K562 (cell line): ENCODE results near the gene NEDD4. TPM values are rescaled to one million over a fixed set of nuclear protein-coding genes. Genes with fewer than 3 reads are reported as not detected.

Source experiments
- ARID1B ChIP-seq: fragments of 450-650 bp; IDR thresholded peaks from 2 replicates; pipeline ENCODE4 v1.6.1; 2016; ENCODE audit warnings: antibody characterized with exemption, mild to moderate bottlenecking, inconsistent platforms
- CXXC5 ChIP-seq: fragments of 250-450 bp; sonication (Bioruptor Pico); IDR thresholded peaks from 2 replicates; pipeline ENCODE4 v1.8.0; 2022; ENCODE audit warnings: inconsistent platforms, mild to moderate bottlenecking, moderate library complexity
- EGR1 ChIP-seq: fragments of 450-650 bp; conservative IDR thresholded peaks from 2 replicates; pipeline ENCODE4 v1.6.1; 2017; ENCODE audit warnings: mild to moderate bottlenecking
- HDAC3 ChIP-seq: fragments of 450-650 bp; IDR thresholded peaks from 2 replicates; pipeline ENCODE4 v1.6.1; 2018; ENCODE audit warnings: borderline replicate concordance, mild to moderate bottlenecking, moderate library complexity; ENCODE audit not compliant: partially characterized antibody
- HDAC6 ChIP-seq: IDR thresholded peaks from 2 replicates; pipeline ENCODE4 v1.6.1; 2012; ENCODE audit warnings: low read depth, mild to moderate bottlenecking, control low read depth, inconsistent platforms, low read length, moderate library complexity
- MECOM ChIP-seq: fragments of 250-450 bp; sonication (Bioruptor Pico); IDR thresholded peaks from 2 replicates; pipeline ENCODE4 v1.8.0; 2022; ENCODE audit warnings: inconsistent platforms
- NCOA1 ChIP-seq: fragments of 450-650 bp; IDR thresholded peaks from 2 replicates; pipeline ENCODE4 v1.6.1; 2016; ENCODE audit warnings: low read depth
- NEUROD1 ChIP-seq: fragments of 150-350 bp; IDR thresholded peaks from 2 replicates; pipeline ENCODE4 v1.6.1; 2014; ENCODE audit warnings: borderline replicate concordance, low read length, low read depth; ENCODE audit not compliant: partially characterized antibody
- NFRKB ChIP-seq: fragments of 450-650 bp; IDR thresholded peaks from 2 replicates; pipeline ENCODE4 v1.6.1; 2016; ENCODE audit warnings: low read depth
- POLR2A ChIP-seq: fragments of 450-650 bp; conservative IDR thresholded peaks from 2 replicates; pipeline ENCODE4 v1.6.1; 2016
- RBM34 ChIP-seq: fragments of 200-400 bp; formaldehyde crosslinking; IDR thresholded peaks from 2 replicates; pipeline ENCODE4 v1.6.1; 2018; ENCODE audit warnings: low read length, borderline replicate concordance; ENCODE audit not compliant: insufficient read depth
- SAFB ChIP-seq: fragments of 200-400 bp; formaldehyde crosslinking; IDR thresholded peaks from 2 replicates; pipeline ENCODE4 v1.6.1; 2017; ENCODE audit warnings: low read depth, low read length, borderline replicate concordance
- SMC3 ChIP-seq: conservative IDR thresholded peaks from 2 replicates; pipeline ENCODE4 v1.6.1; 2011; ENCODE audit warnings: low read depth, low read length, improper control_type of control experiment; ENCODE audit not compliant: insufficient read depth
- TFAP4 ChIP-seq: sonication (generic); formaldehyde crosslinking; IDR thresholded peaks from 2 replicates; pipeline ENCODE4 v1.8.0; 2022; ENCODE audit warnings: missing genetic modification reagents, mild to moderate bottlenecking, moderate library complexity, borderline replicate concordance
- TRIM24 ChIP-seq, 2 experiments: fragments of 450-650 bp; IDR thresholded peaks; 2 replicates each; pipeline ENCODE4 v1.6.1; 2016
- YY1 ChIP-seq, 3 experiments: IDR thresholded peaks; 2 replicates each; pipeline ENCODE4 v1.6.1; 2011; ENCODE audit warnings: low read length in 2 of 3, mild to moderate bottlenecking in 2 of 3, moderate library complexity in 2 of 3, borderline replicate concordance in 1 of 3, control low read depth in 1 of 3, low read depth in 1 of 3; ENCODE audit not compliant: insufficient read depth in 3 of 3, insufficient replicate concordance in 2 of 3, control insufficient read depth in 1 of 3, insufficient read length in 1 of 3; ENCODE audit errors: extremely low read depth in 1 of 3
- ZNF263 ChIP-seq: sonication (generic); formaldehyde crosslinking; IDR thresholded peaks from 2 replicates; pipeline ENCODE4 v1.8.0; 2022; ENCODE audit warnings: mild to moderate bottlenecking, missing genetic modification reagents, borderline replicate concordance
- polyA plus RNA-seq, 8 experiments: library from polyadenylated mRNA; depleted of rRNA in 4 of 8; stranded (reverse) in 5 of 8; unstranded in 3 of 8; fragments of >200 nt; fragmentation: Nextera tagmentation in 2 of 8; fragmentation: Illumina TruSeq in 1 of 8; extraction: Ambion mirVana in 2 of 8; extraction: Trizol in 1 of 8; gene quantifications; 2 replicates each; pipeline versions ENCODE4 v1.2.1 to v1.2.3, GENCODE V29; 2011 to 2014; ENCODE audit warnings: inconsistent platforms in 1 of 8, missing spikeins in 1 of 8
- total RNA-seq, 7 experiments: library from RNA; depleted of rRNA in 6 of 7; stranded (reverse); fragments of >200 nt in 6 of 7; fragmentation: Illumina TruSeq in 2 of 7; extraction: Trizol in 2 of 7; gene quantifications; 2 replicates each; pipeline versions ENCODE4 v1.2.1 to v1.2.3, GENCODE V29; 2011 to 2021; ENCODE audit warnings: low replicate concordance in 1 of 7
- TF ChIP-seq, protein P1 (sequence below), 2 experiments: fragments of 150-350 bp in 1 of 2; IDR thresholded peaks; 2 replicates each; pipeline ENCODE4 v1.6.1; 2012 to 2016; ENCODE audit warnings: low read depth in 2 of 2, low read length in 2 of 2, mild to moderate bottlenecking in 1 of 2, moderate library complexity in 1 of 2
- TF ChIP-seq, protein P2 (sequence below): fragments of 250-450 bp; sonication (Bioruptor Pico); IDR thresholded peaks from 2 replicates; pipeline ENCODE4 v1.8.0; 2021; ENCODE audit warnings: borderline replicate concordance, mild to moderate bottlenecking, moderate library complexity; ENCODE audit not compliant: poor library complexity, severe bottlenecking
- TF ChIP-seq, protein P3 (sequence below), 2 experiments: IDR thresholded peaks; 2 replicates each; pipeline ENCODE4 v1.6.1; 2011; ENCODE audit warnings: borderline replicate concordance in 1 of 2, control low read depth in 1 of 2, low read depth in 1 of 2, low read length in 1 of 2, mild to moderate bottlenecking in 1 of 2, mixed read lengths in 1 of 2, moderate library complexity in 1 of 2; ENCODE audit not compliant: insufficient read depth in 1 of 2, insufficient read length in 1 of 2, poor library complexity in 1 of 2, severe bottlenecking in 1 of 2; ENCODE audit errors: extremely low read depth in 1 of 2

The NEDD4 gene
- total and polyA plus RNA-seq, 9 of the 15 experiments (the other 6 are each of a cell fraction or from before 2014, with no cell fraction given) = 7.2 to 23.7 (median 17.3) TPM

DNA sequence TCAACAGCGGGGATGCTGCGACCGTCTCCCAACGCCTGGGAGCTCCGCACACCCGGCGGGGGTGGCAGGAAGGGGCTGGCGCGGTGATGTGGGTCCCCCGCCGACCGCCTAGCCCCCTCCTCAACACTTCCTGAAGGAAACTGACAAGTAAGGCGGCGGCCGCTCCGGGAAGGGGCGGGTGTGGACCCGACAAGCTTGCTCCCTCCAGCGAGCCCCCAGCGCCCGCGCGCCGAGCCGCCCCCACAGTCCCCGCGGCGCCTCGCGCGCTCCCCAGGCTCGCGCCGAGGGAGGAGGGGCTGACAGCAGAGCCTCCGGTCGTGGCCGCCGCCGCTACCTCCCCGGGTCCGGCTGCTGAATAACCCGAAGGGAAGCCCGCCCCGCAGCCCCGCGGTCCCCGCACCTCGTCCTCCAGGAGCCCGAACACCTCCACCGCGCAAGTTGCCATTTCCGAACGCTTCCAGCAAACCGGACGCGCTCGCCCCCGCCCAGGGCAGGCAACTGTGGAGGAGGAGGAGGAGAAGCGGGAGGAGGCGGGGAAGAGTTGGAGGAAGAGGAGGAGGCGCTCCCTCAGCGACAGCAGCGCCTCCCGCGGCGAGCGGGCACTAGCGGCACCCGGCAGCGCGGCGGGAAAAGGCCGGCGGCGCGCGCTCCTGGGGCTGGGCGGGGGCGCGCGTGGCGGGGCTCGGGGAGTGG, at the start of gene NEDD4 (continued):
- TF ChIP-seq, protein P1, sequence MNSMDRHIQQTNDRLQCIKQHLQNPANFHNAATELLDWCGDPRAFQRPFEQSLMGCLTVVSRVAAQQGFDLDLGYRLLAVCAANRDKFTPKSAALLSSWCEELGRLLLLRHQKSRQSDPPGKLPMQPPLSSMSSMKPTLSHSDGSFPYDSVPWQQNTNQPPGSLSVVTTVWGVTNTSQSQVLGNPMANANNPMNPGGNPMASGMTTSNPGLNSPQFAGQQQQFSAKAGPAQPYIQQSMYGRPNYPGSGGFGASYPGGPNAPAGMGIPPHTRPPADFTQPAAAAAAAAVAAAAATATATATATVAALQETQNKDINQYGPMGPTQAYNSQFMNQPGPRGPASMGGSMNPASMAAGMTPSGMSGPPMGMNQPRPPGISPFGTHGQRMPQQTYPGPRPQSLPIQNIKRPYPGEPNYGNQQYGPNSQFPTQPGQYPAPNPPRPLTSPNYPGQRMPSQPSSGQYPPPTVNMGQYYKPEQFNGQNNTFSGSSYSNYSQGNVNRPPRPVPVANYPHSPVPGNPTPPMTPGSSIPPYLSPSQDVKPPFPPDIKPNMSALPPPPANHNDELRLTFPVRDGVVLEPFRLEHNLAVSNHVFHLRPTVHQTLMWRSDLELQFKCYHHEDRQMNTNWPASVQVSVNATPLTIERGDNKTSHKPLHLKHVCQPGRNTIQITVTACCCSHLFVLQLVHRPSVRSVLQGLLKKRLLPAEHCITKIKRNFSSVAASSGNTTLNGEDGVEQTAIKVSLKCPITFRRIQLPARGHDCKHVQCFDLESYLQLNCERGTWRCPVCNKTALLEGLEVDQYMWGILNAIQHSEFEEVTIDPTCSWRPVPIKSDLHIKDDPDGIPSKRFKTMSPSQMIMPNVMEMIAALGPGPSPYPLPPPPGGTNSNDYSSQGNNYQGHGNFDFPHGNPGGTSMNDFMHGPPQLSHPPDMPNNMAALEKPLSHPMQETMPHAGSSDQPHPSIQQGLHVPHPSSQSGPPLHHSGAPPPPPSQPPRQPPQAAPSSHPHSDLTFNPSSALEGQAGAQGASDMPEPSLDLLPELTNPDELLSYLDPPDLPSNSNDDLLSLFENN (IDR thresholded peaks at IDR 0.05; ENCODE audit: low read depth in 2 of 2, low read length in 2 of 2) = no peak
- 0 out of 2 replicates have a peak, but pooled peaks have one; percentile 26 for TF ChIP-seq ARID1B
- TF ChIP-seq HDAC3 = no peak
- peak; percentile 74 for TF ChIP-seq CXXC5 (CRISPR knock-in tag)
- TF ChIP-seq NFRKB = 0 out of 2 replicates have a peak, but pooled peaks have one; percentile 42
- TF ChIP-seq HDAC6 = no peak
- peak; percentile 98 for TF ChIP-seq EGR1
- TF ChIP-seq POLR2A = peak; percentile 82
- TF ChIP-seq SAFB = peak; percentile 48; the same call in 1 of the 2 replicates
- TF ChIP-seq MECOM = no peak
- peak; percentile 70; the same call in 1 of the 2 replicates for TF ChIP-seq TFAP4 (CRISPR knock-in tag)
- peak; percentile 98 for TF ChIP-seq ZNF263
- TF ChIP-seq YY1 (IDR thresholded peaks at IDR 0.05; ENCODE audit: borderline replicate concordance in 1 of 3, control insufficient read depth in 1 of 3, extremely low read depth in 1 of 3, insufficient read depth in 3 of 3, insufficient read length in 1 of 3, insufficient replicate concordance in 2 of 3, low read depth in 1 of 3, low read length in 2 of 3) = peak in 1 of 3 experiments; percentile 55
- TF ChIP-seq NEUROD1 = peak; percentile 55
- no peak for TF ChIP-seq NCOA1
- TF ChIP-seq, protein P2, sequence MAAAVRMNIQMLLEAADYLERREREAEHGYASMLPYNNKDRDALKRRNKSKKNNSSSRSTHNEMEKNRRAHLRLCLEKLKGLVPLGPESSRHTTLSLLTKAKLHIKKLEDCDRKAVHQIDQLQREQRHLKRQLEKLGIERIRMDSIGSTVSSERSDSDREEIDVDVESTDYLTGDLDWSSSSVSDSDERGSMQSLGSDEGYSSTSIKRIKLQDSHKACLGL (CRISPR knock-in tag) = no peak
- 0 out of 2 replicates have a peak, but pooled peaks have one; percentile 4 for TF ChIP-seq SMC3
- no peak for TF ChIP-seq RBM34
- peak in 1 of 2 experiments; percentile 60; a peak in 1 of 4 replicates for TF ChIP-seq TRIM24 (IDR thresholded peaks at IDR 0.05)
- TF ChIP-seq, protein P3, sequence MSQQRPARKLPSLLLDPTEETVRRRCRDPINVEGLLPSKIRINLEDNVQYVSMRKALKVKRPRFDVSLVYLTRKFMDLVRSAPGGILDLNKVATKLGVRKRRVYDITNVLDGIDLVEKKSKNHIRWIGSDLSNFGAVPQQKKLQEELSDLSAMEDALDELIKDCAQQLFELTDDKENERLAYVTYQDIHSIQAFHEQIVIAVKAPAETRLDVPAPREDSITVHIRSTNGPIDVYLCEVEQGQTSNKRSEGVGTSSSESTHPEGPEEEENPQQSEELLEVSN (IDR thresholded peaks at IDR 0.05; ENCODE audit: borderline replicate concordance in 1 of 2, extremely low read depth in 1 of 2, insufficient read depth in 1 of 2, insufficient read length in 1 of 2, low read depth in 1 of 2, low read length in 1 of 2, poor library complexity in 1 of 2, severe bottlenecking in 1 of 2) = peak; percentile 73 to 90
